Measurements from ENCODE around the gene NPHP4. TPM values are rescaled to one million over a fixed set of nuclear protein-coding genes. Genes with fewer than 3 reads are reported as not detected.

The NPHP4 gene
- polyA plus RNA-seq, 1 of the 3 experiments (the other 2 are of a cell fraction): 7.0 TPM

GRCh38 chr1:6028042-6028850 lies 36.0 kb upstream of the NPHP4 start:
- no peak overlapping the region for H3K4me3 ChIP-seq (ENCODE audit: low read depth in 2 of 2, low read length in 1 of 2)
- H3K9me3 ChIP-seq: no peaks in the 10 kb centered on the region
- WGBS (ENCODE audit: low lambda C conversion rate): 68% methylated on average over 12 of the region's 19 CpGs
- H3K9me2 ChIP-seq: no peaks in the 10 kb centered on the region
- no peak for DNase-seq
- no peaks in the 10 kb centered on the region; a peak in 1 of 4 replicates for H3K4me1 ChIP-seq (ENCODE audit: control insufficient read depth in 1 of 2, insufficient read depth in 2 of 2, low read depth in 1 of 2, low read length in 1 of 2)
- H2AFZ ChIP-seq (ENCODE audit: low read depth): no peak overlapping the region
- POLR2A ChIA-PET: no interaction called here
- no peak overlapping the region for H3K27ac ChIP-seq (ENCODE audit: low read depth in 2 of 2, low read length in 1 of 2)
- TF ChIP-seq MAX (IDR thresholded peaks at IDR 0.05; ENCODE audit: low read depth) (no peak), GATA2 (CRISPR knock-in tag; IDR thresholded peaks at IDR 0.05) (no peak), SMC3 (IDR thresholded peaks at IDR 0.05; ENCODE audit: low read depth, low read length) (no peak), RAD21 (IDR thresholded peaks at IDR 0.05; ENCODE audit: low read length) (no peak), RCOR1 (IDR thresholded peaks at IDR 0.05; ENCODE audit: low read length) (no peak), NFIC (IDR thresholded peaks at IDR 0.05; ENCODE audit: borderline replicate concordance) (no peak), CHD2 (IDR thresholded peaks at IDR 0.05; ENCODE audit: low read length, partially characterized antibody) (no peak), MXI1 (IDR thresholded peaks at IDR 0.05; ENCODE audit: low read depth, low read length) (no peak), GABPA (IDR thresholded peaks at IDR 0.05; ENCODE audit: low read depth) (no peak), JUND (IDR thresholded peaks at IDR 0.05) (no peak), REST (IDR thresholded peaks at IDR 0.05; ENCODE audit: low read depth, low read length) (no peak), EZH2phosphoT487 (IDR thresholded peaks at IDR 0.05; ENCODE audit: borderline replicate concordance, low read depth) (no peak), IRF3 (IDR thresholded peaks at IDR 0.05; ENCODE audit: low read depth, low read length) (no peak)
- H3F3A ChIP-seq (replicated peaks; ENCODE audit: insufficient read depth): no peaks in the 10 kb centered on the region
- H3K36me3 ChIP-seq (replicated peaks in 1 of 2; ENCODE audit: control insufficient read depth in 1 of 2, insufficient read depth in 2 of 2, low read length in 1 of 2): no peaks in the 10 kb centered on the region
- H3K9ac ChIP-seq: no peak overlapping the region
- H3K27me3 ChIP-seq (ENCODE audit: insufficient read depth): no peaks in the 10 kb centered on the region
- H3K79me2 ChIP-seq (ENCODE audit: insufficient read depth): no peaks in the 10 kb centered on the region
- CTCF ChIA-PET: interaction anchor here (0.8 kb wide), 1 partner anchor 12 kb away, joined by 3 read pairs; no protein-coding TSS in a partner anchor
- H3K4me2 ChIP-seq: no peak overlapping the region
- no peaks in the 10 kb centered on the region for H4K20me1 ChIP-seq (ENCODE audit: insufficient read depth)
